Measurements from ENCODE around the gene INSR. TPM values are rescaled to one million over a fixed set of nuclear protein-coding genes. Genes with fewer than 3 reads are reported as not detected.
"Not testable (repeated sequence)": the region's sequence is repeated elsewhere in the genome, so short reads cannot be mapped to it uniquely, and the experiment has no call there.

INSR gene
- total RNA-seq (2014; rRNA removed; shearing (Covaris generic)): 7.2 and 8.4 TPM in 2 replicates

DNA sequence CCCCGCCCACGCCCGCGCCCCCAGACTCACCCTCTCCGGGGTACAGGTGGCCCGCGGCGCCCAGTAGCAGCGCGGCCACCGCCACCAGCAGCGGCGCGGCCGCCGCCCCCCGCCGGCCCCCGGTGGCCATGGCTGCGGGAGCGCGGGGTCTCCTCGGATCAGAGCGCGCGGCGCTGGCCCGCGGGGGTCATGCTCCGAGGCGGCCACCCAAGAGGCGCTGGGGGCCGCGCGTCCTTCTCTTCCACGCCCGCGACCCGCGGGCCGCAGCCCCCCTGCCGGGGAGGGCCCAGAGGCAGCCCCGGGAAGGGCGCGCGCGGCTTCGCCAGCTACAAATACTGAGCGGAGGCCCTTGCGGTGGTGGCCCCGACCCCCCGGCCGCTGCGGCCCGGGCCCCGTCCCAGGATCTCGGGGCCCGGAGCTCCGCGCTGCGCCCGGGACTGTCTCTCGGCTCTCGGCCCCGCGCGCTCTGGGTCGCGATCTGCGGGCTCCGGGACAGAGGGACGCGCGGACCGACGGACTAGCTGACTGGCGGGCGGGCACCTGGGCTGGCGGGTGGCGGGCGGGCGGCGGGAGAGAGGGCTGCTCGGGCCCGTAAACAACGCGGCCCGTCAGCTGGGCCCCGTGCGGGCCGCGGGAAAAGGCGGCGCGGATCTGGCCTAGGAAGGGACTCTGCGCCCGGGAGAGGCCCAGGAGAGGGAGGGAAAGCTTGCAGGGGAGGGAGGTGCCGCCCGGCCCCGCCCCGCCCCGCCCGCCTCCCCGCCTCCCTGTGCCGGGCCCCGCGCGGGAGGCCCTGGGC is at the start of gene INSR:
Gene INSR, minus strand, starts transcription at position 653 of the 796 bp plus-strand sequence. Its CDS starts 523 bp downstream, at position 130.
- DNase-seq (ENCODE audit: low spot score): peak; percentile 61

DNA sequence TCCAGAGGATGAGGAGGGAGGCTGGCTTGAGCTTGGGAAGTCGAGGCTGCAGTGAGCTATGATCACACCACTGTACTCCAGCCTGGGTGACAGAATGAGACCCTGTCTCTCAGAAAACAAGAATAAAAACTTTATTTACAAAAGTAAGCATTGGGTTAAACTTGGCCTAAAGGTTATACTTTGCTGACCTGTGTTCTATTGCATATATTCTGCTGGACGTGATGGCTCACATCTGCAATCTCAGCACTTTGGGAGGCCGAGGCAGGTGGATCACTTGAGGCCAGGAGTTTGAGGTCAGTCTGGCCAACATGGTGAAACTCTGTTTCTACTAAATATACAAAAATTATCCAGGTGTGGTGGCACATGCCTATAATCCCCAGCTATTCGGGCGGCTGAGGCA is 47.9 kb upstream of the INSR start:
- DNase-seq (ENCODE audit: low spot score): no peak

DNA sequence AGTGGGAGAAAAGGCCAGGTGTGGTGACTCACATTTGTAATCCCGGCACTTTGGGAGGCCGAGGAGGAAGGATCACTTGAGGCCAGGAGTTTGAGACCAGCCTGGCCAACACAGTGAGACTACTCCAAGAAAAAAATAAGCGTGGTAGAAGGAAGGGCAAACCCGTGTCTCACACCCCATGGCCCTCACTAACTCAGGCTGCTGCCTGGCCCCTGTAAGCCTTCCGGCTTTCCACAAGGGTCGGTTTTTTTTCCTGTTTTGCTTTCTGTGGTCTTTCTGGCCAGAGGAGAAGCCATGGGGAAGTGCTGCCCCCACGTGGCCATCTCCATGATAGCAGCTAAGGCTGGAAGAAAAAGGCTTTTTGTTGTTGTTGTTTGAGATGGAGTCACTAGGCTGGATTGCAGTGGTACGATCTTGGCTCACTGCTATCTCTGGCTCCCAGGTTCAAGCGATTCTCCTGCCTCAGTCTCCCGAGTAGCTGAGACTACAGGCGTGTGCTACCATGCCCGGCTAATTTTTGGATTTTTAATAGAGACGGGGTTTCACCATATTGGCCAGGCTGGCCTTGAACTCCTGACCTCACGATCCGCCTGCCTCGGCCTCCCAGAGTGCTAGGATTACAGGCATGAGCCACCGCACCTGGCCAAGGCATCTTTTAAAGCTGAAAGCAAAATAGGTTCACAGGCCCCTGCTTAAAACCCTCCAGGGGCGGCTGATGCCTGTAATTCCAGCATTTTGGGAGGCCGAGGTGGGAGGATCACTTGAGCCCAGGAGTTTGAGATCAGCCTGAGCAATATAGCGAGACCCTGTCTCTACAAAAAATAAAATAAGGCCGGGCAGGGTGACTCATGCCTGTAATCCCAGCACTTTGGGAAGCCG is 47.0 kb upstream of the INSR start:
- DNase-seq (ENCODE audit: low spot score): peak; percentile 69

DNA sequence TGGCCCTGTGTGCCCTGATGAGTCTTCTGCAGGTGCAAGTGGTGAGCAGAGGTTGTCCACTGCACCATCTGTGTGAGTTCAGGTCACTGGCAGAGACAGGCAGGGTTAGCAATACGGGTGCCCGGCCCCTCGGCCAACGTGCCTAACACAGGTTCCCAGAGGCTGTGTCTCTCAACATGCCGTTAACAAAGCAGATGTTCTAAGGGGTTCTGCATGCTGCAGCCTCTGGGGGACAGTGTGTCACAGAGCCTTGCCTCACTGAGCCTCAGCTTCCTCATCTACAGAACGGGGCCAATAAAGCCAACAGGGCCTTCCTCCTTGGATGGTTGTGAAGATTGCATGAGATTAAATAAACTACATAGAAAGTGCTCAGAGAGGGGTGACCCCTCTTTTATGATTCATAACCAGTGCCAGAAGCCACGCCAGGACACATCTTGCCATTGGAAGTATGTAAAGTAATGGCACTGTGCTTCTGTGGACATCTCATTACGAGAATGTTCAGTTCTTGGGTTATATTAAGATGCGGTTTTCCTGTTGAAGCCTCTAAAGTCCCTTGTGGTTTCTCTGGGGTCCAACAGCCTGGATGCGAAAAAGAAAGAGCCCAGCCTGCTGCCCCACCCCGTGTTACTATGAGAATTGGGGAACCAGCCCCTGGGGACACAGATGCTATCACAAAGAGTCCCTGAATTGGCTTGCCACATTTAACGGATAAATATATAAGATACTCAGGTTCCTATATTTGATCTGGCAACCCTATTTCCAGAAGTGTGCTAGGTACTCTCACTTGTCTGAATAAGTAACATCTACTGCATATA is 43.4 kb upstream of the INSR start:
- no peak for DNase-seq (ENCODE audit: low spot score)

- no peak for DNase-seq (ENCODE audit: low spot score)
These were observed 42.2 kb upstream of the INSR start for GRCh38 chr19:7336321-7336973.

GRCh38 chr19:7333198-7334118 is 39.2 kb upstream of the INSR start:
- DNase-seq (ENCODE audit: low spot score): peak; percentile 14

DNA sequence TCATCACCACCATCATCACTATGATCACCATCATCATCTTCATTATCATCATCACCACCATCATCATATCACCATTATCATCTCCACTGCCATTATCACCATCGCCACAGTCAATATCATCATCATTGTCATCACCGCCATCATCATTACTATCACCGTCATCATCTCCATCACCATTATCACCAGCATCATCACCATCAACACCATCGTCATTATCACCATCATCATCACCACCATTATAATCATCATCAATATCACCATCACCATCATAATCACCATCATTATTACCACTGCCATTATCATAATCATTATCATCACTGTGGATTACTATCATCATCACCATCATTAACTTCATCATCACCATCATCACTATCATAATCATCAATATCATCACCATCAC is 37.2 kb upstream of the INSR start:
- DNase-seq (ENCODE audit: low spot score): no peak

DNA sequence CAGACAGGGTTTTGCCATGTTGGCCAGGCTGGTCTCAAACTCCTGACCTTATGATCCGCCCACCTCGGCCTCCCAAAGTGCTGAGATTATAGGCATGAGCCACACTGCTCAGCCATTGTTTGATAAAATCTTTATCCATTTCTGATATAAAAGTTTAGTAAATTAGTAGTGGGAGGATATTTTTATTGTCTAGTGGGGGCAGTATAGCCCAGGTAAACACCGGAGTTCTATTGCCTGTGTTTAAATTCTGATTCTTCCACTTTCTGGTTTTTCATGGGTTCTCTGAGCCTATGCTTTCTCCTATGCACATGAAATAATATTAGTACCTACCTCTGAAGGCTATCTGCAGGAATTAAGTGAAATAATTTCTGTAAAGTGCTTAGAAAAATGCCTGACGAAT is 34.4 kb upstream of the INSR start:
- no peak for DNase-seq (ENCODE audit: low spot score)

GRCh38 chr19:7327802-7328201 is 33.6 kb upstream of the INSR start:
- DNase-seq (ENCODE audit: low spot score): no peak

GRCh38 chr19:7326105-7326877 is 32.1 kb upstream of the INSR start:
- DNase-seq (ENCODE audit: low spot score): peak; percentile 13

GRCh38 chr19:7318176-7318575 is 24.0 kb upstream of the INSR start:
- DNase-seq (ENCODE audit: low spot score): no peak

- DNase-seq (ENCODE audit: low spot score): no peak
These were observed 18.6 kb upstream of the INSR start for GRCh38 chr19:7312816-7313215.

DNA sequence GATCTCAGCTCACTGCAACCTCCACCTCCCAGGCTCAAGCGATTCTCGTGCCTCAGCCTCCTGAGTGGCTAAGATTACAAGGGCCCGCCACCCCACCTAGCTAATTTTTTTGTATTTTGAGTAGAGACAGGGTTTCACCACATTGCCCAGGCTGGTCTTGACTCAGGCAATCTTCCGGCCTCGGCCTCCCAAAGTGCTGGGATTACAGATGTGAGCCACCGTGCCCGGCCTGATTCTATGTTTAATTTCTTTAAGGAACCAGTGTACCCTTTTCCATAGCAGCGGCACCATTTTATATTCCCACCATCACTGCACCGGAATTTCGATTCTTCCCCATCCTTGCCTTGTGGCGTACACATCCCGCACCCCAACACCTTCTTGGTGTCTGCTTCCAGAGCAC is 17.7 kb upstream of the INSR start:
- no peak for DNase-seq (ENCODE audit: low spot score)

DNA sequence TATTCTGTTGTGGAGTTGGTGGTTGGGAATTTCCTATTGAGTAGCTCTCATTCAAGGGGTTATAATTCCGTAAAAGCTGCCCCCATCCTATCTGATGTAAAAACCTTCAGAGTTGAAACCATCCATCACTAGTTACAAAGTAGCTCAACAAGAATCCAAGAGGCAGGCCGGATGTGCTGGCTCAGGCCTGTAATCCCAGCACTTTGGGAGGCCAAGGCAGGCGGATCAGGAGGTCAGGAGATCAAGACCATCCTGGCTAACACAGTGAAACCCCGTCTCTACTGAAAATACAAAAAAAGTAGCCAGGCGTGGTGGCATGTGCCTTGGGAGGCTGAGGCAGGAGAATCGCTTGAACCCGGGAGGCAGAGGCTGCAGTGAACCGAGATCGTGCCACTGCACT is 14.1 kb upstream of the INSR start:
- DNase-seq (ENCODE audit: low spot score): not testable (repeated sequence)

- DNase-seq (ENCODE audit: low spot score): no peak
These were observed 13.5 kb upstream of the INSR start for GRCh38 chr19:7307590-7308218.

GRCh38 chr19:7304200-7304599 is 10.0 kb upstream of the INSR start:
- DNase-seq (ENCODE audit: low spot score): no peak

- no peak for DNase-seq (ENCODE audit: low spot score)
These were observed 9.3 kb upstream of the INSR start for GRCh38 chr19:7303470-7303869.

- DNase-seq (ENCODE audit: low spot score): no peak
These were observed 7.3 kb upstream of the INSR start for GRCh38 chr19:7301525-7301924.

DNA sequence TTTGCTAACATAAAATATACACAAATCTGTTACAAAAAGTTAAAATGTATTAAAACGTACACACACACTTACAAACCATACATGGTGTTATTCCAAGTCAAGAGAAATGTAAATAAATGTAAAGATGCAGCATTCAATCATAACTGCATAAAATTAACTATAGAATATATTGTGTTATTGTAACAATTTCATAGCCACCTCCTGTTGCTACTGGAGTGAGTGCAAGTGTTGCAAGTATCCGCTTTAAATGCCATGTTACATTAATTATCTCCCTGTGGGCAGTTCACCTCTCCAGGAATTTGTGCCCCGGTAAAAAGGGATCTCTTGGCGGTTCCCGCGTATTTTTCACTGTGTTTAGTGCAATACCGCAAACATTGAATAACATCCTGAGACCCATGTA is 3.5 kb upstream of the INSR start:
- peak; percentile 7 for DNase-seq (ENCODE audit: low spot score)

Data from A172 (cell line).